ENCODE results near the gene LMBRD1. TPM values are rescaled to one million over a fixed set of nuclear protein-coding genes. Genes with fewer than 3 reads are reported as not detected.

LMBRD1 gene
- total RNA-seq, 2 donors from 2014 or later, result 44.0 to 49.8 TPM

DNA sequence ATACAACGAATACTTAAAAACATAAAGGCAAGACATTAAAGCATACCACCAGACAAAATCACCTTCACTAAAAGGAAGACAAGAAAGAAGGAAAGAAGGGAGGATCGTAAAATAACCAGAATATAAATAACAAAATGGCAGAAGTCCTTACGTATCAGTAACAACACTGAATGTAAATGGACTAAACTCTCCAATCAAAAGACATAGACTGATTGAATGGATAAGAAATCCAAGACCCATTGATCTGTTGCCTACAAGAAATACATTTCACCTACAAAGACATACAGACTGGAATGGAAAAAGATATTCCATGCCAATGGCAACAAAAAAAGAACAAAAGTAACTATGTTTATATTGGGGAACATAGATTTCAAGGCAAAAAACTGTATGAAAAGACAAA, 74.1 kb downstream of the LMBRD1 start:
- Histone ChIP-seq H3K36me3 (no peaks in the 10 kb centered on the region), H3K4me3 (no peak overlapping the region), H3K27me3 (replicated peaks; ENCODE audit: insufficient read depth) (no peaks in the 10 kb centered on the region), H3K9me3 (no peaks in the 10 kb centered on the region), H3K4me1 (ENCODE audit: control insufficient read depth in 1 of 2, low read depth in 2 of 2) (no peaks in the 10 kb centered on the region), H3K27ac (no peak overlapping the region)
- ATAC-seq (ENCODE audit: insufficient number of reproducible peaks, low FRiP score, low read depth) (no peak), DNase-seq (ENCODE audit: low spot score) (no peak)
- TF ChIP-seq, protein P1, sequence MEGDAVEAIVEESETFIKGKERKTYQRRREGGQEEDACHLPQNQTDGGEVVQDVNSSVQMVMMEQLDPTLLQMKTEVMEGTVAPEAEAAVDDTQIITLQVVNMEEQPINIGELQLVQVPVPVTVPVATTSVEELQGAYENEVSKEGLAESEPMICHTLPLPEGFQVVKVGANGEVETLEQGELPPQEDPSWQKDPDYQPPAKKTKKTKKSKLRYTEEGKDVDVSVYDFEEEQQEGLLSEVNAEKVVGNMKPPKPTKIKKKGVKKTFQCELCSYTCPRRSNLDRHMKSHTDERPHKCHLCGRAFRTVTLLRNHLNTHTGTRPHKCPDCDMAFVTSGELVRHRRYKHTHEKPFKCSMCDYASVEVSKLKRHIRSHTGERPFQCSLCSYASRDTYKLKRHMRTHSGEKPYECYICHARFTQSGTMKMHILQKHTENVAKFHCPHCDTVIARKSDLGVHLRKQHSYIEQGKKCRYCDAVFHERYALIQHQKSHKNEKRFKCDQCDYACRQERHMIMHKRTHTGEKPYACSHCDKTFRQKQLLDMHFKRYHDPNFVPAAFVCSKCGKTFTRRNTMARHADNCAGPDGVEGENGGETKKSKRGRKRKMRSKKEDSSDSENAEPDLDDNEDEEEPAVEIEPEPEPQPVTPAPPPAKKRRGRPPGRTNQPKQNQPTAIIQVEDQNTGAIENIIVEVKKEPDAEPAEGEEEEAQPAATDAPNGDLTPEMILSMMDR (IDR thresholded peaks at IDR 0.05), result no peak

- no peak for DNase-seq (ENCODE audit: low spot score)
- no peak for ATAC-seq (ENCODE audit: insufficient number of reproducible peaks, low FRiP score, low read depth)
- H3K36me3 ChIP-seq, result peaks cover 3% of the 10 kb centered on the region
Measured at GRCh38 chr6:69719602-69720193, 77.1 kb downstream of the LMBRD1 start.

GRCh38 chr6:69706724-69707123, 90.1 kb downstream of the LMBRD1 start:
- peaks cover 2 to 8% of the 10 kb centered on the region in 2 donors for H3K4me1 ChIP-seq (ENCODE audit: control insufficient read depth in 1 of 2, low read depth in 2 of 2)
- TF ChIP-seq, protein P1 (IDR thresholded peaks at IDR 0.05), result no peak
- DNase-seq (ENCODE audit: low spot score), result no peak

More at GRCh38 chr6:69719602-69720193, 77.1 kb downstream of the LMBRD1 start:
- H3K27ac ChIP-seq, result no peak overlapping the region
- TF ChIP-seq, protein P1 (IDR thresholded peaks at IDR 0.05), result no peak
- H3K27me3 ChIP-seq (replicated peaks; ENCODE audit: insufficient read depth), result no peaks in the 10 kb centered on the region
- H3K4me3 ChIP-seq, result no peak overlapping the region
- no peaks in the 10 kb centered on the region for H3K4me1 ChIP-seq (ENCODE audit: control insufficient read depth in 1 of 2, low read depth in 2 of 2)
- H3K9me3 ChIP-seq, result no peaks in the 10 kb centered on the region

DNA sequence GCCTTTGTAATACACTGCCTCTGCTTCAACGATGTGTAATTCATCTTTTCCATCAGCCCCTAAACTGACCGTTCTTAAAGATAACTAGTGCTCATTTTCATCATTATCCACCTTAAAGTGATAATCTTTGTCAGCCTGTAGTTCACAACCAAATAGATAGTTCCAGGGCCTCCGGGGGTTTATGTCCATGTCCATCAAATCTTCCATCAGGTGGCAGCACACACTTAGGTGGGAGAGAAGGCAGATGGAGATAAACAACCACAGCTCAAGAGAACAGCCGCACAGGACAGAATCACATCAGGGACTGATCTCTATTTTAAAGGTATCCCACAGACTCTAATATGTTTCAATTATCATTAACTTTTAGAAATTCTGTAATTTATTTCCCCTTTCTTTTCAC, 90.9 kb downstream of the LMBRD1 start:
- H3K4me1 ChIP-seq (ENCODE audit: control insufficient read depth in 1 of 2, low read depth in 2 of 2), result peaks cover 2 to 8% of the 10 kb centered on the region in 2 donors
- peaks cover 6% of the 10 kb centered on the region for H3K36me3 ChIP-seq
- ATAC-seq (ENCODE audit: insufficient number of reproducible peaks, low FRiP score, low read depth) (no peak), DNase-seq (ENCODE audit: low spot score) (no peak)
- H3K9me3 ChIP-seq, result no peaks in the 10 kb centered on the region
- no peaks in the 10 kb centered on the region for H3K27me3 ChIP-seq (replicated peaks; ENCODE audit: insufficient read depth)
- H3K4me3 ChIP-seq, result no peak overlapping the region
- TF ChIP-seq, protein P1 (IDR thresholded peaks at IDR 0.05), result no peak
- no peak overlapping the region for H3K27ac ChIP-seq

More at GRCh38 chr6:69706724-69707123, 90.1 kb downstream of the LMBRD1 start:
- peaks cover 6% of the 10 kb centered on the region for H3K36me3 ChIP-seq
- H3K27me3 ChIP-seq (replicated peaks; ENCODE audit: insufficient read depth), result no peaks in the 10 kb centered on the region
- no peaks in the 10 kb centered on the region for H3K9me3 ChIP-seq
- H3K4me3 ChIP-seq, result no peak overlapping the region
- no peak for ATAC-seq (ENCODE audit: insufficient number of reproducible peaks, low FRiP score, low read depth)
- H3K27ac ChIP-seq, result no peak overlapping the region

DNA sequence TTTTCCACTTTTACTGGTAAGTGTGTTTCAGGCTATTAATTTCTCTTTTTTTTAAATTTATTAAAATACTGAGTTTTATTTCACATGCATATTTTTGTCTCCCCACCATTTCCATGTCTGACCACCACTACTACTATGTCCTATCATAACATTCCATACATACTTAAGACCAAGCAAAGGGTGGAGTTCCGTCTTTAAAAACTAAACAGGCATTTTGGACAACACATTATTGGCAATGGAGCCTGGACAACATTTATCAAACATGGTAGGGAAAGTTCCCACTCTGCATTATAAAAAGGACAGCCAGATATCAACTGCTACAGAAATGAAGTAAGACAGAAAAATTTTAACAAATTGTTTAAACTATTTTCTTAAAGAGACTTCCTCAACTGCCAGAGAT, 91.9 kb downstream of the LMBRD1 start:
- ATAC-seq (ENCODE audit: insufficient number of reproducible peaks, low FRiP score, low read depth) (no peak), DNase-seq (ENCODE audit: low spot score) (no peak)
- H3K4me3 ChIP-seq, result no peak overlapping the region
- no peaks in the 10 kb centered on the region for H3K9me3 ChIP-seq
- no peak overlapping the region for H3K27ac ChIP-seq
- H3K27me3 ChIP-seq (replicated peaks; ENCODE audit: insufficient read depth), result no peaks in the 10 kb centered on the region
- peaks cover 2 to 8% of the 10 kb centered on the region in 2 donors for H3K4me1 ChIP-seq (ENCODE audit: control insufficient read depth in 1 of 2, low read depth in 2 of 2)
- peaks cover 6% of the 10 kb centered on the region for H3K36me3 ChIP-seq
- TF ChIP-seq, protein P1 (IDR thresholded peaks at IDR 0.05), result no peak

Measured in thoracic aorta (tissue), 2 donors.